Activated naive CD8-positive, alpha-beta T cell (primary cell): ENCODE measurements around the gene EVA1A.

Experiments used
- H3K27ac Mint-ChIP-seq: one replicate; pipeline ENCODE4 v1.8.0; 2021; ENCODE audit warnings: mixed read lengths
- H3K27me3 Mint-ChIP-seq: one replicate; pipeline ENCODE4 v1.8.0; 2021; ENCODE audit warnings: mixed read lengths
- H3K36me3 Mint-ChIP-seq: one replicate; pipeline ENCODE4 v1.8.0; 2021; ENCODE audit warnings: mixed read lengths
- H3K4me1 Mint-ChIP-seq: one replicate; pipeline ENCODE4 v1.8.0; 2021; ENCODE audit warnings: low read depth, mixed read lengths
- H3K4me3 Mint-ChIP-seq: one replicate; pipeline ENCODE4 v1.8.0; 2021; ENCODE audit warnings: mild to moderate bottlenecking, mixed read lengths
- H3K9me3 Mint-ChIP-seq: one replicate; pipeline ENCODE4 v1.8.0; 2021; ENCODE audit warnings: low read depth, mixed read lengths

Gene EVA1A, protein sequence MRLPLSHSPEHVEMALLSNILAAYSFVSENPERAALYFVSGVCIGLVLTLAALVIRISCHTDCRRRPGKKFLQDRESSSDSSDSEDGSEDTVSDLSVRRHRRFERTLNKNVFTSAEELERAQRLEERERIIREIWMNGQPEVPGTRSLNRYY

DNA sequence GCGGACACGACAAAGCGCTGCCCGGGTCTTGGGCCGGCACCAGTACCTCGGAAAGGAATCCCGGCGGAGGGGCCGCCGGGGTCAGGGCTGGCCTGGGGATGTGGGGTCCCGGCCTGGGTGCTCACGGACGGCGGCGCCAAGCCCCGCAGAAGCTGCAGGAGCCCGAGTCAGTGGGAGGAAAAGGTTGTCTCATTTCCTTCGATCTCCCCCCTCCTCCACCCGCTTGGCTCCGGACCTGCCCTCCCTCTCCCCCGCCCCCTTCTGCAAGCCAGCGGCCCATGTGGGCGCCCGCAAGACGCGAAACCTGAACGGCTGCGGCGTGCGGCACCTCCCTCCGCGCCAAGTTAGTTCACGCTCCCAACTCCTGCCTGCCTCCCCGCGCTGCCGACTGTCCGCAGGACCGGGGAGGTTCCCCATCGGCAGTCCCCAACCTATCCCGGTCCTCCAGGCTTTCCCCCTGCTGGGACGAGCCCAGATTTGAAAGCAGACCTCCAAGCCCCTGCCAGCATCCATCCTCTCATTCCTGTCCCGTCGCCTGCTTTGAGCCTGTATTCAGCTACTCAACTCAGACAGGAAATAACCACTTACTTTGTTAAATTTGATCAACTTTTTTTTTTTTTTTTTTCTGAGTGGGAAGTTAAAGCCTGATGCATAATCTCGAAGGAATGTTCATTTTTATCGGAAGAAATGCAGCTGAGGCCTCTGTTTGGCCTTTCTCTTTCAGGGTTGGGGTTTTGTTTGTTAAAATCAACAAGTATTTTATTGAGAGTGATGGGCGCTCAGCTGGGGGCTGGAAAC lies at the start of gene EVA1A:
TSS of gene EVA1A (minus strand) at position 172 of the 798 bp plus-strand sequence. CDS start 42,799 bp downstream, outside the sequence.
- Mint-ChIP-seq H3K4me3 (peak within 1 kb of the TSS; percentile 87), H3K27me3 (peaks cover 22% of the 10 kb centered on the region), H3K27ac (no peak within 1 kb of the TSS), H3K36me3 (no peaks in the 10 kb centered on the region), H3K9me3 (no peaks in the 10 kb centered on the region), H3K4me1 (peaks cover 19% of the 10 kb centered on the region)

DNA sequence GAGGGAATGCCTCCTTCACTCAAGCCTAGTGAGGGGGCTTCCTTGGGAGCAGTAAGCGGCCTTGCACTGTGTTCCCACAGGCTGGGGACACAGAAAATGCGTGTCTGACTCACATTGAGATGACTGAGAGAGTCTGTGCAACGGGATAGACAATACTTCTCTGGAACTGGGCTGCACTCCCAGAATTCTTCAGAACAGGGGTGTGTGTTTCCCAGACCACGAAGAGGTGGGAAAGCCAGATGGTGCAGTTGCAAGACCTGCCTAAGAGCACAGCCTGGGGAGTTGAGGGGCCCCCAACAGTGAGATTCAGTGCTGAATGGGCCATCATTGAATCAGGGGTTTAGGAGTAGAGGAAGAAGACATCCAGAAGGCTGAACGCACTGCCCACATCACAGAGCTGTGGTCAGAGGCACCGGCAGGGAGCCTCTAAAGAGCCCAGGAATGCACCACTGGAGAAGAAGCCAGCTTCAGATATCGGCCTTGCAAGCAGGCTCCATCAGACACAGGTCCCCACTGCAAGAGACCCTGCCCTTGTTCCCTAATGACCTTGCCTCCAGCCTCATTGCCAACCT lies 49.3 kb upstream of the EVA1A start:
- H3K9me3 Mint-ChIP-seq, result no peaks in the 10 kb centered on the region
- no peak overlapping the region for H3K27ac Mint-ChIP-seq
- no peak overlapping the region for H3K4me3 Mint-ChIP-seq
- H3K4me1 Mint-ChIP-seq, result peaks cover 3% of the 10 kb centered on the region
- no peaks in the 10 kb centered on the region for H3K36me3 Mint-ChIP-seq
- peaks cover 30% of the 10 kb centered on the region for H3K27me3 Mint-ChIP-seq

DNA sequence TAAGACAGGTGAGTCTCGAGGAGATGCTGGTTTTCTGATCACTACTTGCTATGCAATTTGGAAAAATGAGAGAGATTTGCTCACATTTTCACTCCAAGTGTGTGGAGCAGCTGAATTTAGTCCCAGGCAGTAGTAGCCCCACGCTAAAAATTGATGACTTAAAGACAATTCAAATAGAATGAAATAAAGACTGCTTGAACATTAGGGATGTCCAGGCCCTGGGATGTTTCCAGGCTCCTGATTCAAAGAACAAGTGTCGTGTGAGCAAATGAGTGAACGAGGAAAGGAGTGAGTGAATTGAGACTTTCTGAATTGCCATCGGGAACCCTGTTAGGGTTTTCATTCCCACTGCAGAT lies 48.6 kb upstream of the EVA1A start:
- Mint-ChIP-seq H3K36me3 (no peaks in the 10 kb centered on the region), H3K9me3 (no peaks in the 10 kb centered on the region), H3K4me3 (no peak overlapping the region), H3K27ac (no peak overlapping the region), H3K4me1 (peaks cover 3% of the 10 kb centered on the region), H3K27me3 (peaks cover 32% of the 10 kb centered on the region)

DNA sequence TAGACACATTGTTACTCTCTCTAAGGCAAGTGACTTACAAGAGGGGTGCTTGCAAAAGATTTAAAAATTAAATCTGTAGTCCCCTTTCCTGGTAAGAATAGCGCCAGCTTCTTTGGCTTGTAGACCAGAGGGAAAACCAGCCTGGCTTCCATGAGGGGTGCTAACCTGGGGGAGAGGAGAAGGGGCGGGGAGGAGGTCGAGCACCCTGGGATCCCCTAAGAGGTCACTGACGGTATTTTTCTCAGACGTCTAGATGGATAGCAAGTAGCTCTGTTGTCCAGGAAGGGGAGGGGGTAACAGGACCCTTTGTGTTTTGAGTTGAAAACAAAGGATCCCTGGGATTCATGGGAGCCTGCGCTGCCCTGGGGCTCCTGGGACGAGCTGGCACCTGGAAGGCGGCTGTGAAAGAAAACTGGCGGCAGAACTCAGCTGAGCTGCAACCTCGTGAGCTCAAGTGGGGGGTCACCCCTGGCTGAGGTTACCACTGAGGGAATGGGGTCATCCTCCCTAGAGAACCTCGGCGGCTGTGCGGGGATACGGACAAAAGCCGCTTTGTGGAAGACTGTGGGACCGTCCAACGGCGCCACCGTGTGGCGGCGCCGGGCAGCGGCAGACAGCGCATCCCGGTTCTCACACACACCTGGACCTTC lies 48.1 kb upstream of the EVA1A start:
- Mint-ChIP-seq H3K27ac (no peak overlapping the region), H3K27me3 (peaks cover 34% of the 10 kb centered on the region), H3K4me1 (peaks cover 3% of the 10 kb centered on the region), H3K4me3 (no peak overlapping the region), H3K36me3 (no peaks in the 10 kb centered on the region), H3K9me3 (no peaks in the 10 kb centered on the region)

DNA sequence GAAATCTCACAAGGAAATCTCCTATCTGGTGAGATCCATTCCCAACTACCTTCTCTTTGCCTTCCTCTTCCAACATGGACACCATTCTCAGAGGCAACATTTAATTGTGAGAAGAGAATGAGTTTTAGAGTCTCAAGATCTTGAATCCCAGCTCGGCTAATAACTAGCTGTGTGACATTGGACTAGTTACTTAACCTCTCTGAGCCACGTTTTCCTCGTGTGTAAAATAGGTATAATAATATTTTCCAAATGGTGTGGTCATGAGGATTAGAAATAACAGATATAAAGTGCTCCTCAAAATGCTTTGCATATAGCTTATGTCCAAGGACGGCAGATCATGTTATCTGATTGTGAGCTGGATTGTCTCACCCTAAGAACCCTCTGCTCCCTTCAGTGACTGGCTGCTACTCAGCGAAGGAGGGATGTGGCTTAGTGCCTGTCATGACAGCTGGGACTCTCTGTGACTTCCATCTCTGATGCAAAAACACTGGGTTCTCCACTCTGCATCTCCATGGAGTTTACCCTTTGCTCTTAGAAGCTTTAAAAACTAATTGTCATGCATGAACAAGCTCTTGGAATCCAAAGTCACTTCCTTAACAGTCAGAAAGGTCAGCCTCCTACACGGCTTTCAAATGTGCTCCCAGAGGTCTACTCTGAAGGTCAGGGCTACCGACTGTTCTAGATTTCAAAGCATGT lies 47.4 kb upstream of the EVA1A start:
- H3K36me3 Mint-ChIP-seq, result no peaks in the 10 kb centered on the region
- H3K27ac Mint-ChIP-seq, result no peak overlapping the region
- no peaks in the 10 kb centered on the region for H3K9me3 Mint-ChIP-seq
- H3K27me3 Mint-ChIP-seq, result peaks cover 38% of the 10 kb centered on the region
- H3K4me3 Mint-ChIP-seq, result no peak overlapping the region
- H3K4me1 Mint-ChIP-seq, result peaks cover 3% of the 10 kb centered on the region

DNA sequence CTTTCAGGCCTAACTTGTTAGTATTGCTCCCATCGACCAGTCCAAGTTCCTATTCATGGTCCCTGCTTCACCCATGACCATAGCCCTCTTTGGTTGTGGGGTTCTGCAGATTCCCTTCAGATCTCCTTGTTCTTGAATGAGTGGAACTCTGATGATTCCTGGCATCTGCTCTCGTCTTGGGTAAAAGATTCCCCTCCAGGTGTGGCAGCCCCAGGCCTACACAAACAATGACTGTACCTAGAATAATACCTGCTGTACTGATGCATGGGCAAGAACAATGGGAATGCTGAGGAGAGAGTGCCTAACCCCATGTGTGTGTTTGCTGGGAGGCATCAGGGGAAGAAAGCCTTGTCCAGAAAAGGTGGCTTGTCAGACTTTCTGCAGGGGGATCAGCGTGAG lies 46.7 kb upstream of the EVA1A start:
- no peak overlapping the region for H3K27ac Mint-ChIP-seq
- peaks cover 38% of the 10 kb centered on the region for H3K27me3 Mint-ChIP-seq
- no peaks in the 10 kb centered on the region for H3K36me3 Mint-ChIP-seq
- H3K9me3 Mint-ChIP-seq, result no peaks in the 10 kb centered on the region
- H3K4me1 Mint-ChIP-seq, result peaks cover 3% of the 10 kb centered on the region
- H3K4me3 Mint-ChIP-seq, result no peak overlapping the region

DNA sequence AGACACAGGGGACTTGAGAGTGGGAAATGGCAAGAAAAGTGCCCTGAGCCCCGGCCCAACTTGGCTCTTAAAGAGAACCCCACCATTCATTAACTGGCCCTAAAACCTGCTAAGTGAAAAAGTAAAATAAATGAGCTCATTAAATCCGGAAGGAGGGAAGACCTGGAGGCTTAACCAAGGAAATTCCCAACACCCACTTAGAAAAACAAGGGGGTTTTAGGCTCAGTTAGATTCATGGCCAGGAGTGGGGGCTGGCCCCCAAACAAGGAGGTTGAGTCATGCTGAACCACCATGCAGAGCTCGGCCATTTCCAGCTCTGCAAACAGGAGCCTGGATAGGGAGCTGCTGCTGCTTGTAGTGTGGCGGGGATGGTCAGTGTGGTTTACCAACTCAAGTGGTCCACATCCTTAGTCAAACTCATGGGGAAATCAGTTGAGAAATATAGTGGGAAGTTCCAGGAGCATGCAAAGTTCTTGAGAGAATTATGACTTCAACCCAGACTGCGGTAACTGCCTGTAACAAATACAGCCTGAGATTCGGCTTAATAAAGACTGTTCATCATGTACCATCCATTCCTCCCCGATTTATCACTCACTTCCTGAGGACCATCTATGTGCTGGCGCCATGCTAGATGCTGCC lies 46.1 kb upstream of the EVA1A start:
- Mint-ChIP-seq H3K27me3 (peaks cover 36% of the 10 kb centered on the region), H3K4me1 (peaks cover 3% of the 10 kb centered on the region), H3K9me3 (no peaks in the 10 kb centered on the region), H3K27ac (no peak overlapping the region), H3K4me3 (no peak overlapping the region), H3K36me3 (no peaks in the 10 kb centered on the region)

DNA sequence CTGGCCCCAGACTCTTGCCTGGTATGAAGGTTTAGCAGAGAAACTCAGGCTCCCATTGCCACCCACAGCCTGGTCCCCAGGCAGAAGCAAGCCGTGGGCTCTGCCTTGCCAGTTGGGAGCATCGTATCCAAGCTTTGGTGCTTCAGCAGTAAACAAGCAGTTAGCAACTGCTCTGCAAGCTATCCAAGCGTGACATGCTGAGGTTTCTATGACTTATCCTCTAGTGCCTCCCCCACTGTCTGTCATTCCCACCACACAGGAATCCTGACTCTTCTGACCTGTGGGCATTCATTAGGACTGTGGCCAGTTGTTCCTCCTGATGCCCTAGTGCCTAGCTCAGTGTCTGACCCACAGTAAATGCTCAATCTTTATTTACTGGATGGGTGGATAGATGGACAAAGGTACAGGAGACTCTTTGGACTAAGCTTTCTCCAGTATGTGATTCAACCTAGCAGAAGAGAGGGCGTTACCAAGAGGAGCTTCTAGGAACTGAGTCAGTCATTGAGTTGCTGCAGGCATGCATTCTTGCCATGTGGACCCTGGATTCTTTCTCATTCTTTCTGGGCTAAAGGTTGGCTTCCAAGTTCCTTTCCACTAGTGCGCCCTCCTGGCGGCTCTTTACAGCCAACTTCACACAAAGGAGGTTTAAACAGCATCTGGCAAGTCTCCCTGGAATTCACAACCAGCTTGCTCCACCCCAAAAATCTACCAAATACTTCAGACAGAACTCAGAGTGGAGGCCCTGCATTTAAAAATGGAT lies 45.2 kb upstream of the EVA1A start:
- H3K27me3 Mint-ChIP-seq, result peaks cover 33% of the 10 kb centered on the region
- H3K27ac Mint-ChIP-seq, result no peak overlapping the region
- no peaks in the 10 kb centered on the region for H3K36me3 Mint-ChIP-seq
- peaks cover 3% of the 10 kb centered on the region for H3K4me1 Mint-ChIP-seq
- H3K9me3 Mint-ChIP-seq, result no peaks in the 10 kb centered on the region
- H3K4me3 Mint-ChIP-seq, result no peak overlapping the region

DNA sequence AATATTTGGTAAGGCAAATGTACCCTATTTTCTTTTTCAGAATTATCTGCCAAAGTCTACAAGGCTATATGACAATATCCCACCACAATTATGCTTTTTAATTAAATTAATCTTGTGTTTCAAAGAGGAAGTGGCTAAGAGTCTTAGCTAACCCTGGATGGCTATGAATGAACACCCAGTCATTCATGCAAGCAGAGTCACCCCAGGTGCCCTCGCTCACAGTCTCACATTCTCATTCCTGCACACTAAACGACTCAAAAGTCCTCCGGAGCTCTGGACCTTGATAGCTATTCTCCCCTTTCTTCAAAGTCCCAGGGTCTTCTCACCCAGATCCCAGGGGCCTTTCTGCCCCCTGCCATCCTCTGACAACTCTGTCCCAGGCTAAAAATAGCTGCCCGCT lies 43.7 kb upstream of the EVA1A start:
- H3K27ac Mint-ChIP-seq, result no peak overlapping the region
- peaks cover 3% of the 10 kb centered on the region for H3K4me1 Mint-ChIP-seq
- no peak overlapping the region for H3K4me3 Mint-ChIP-seq
- no peaks in the 10 kb centered on the region for H3K36me3 Mint-ChIP-seq
- peaks cover 28% of the 10 kb centered on the region for H3K27me3 Mint-ChIP-seq
- no peaks in the 10 kb centered on the region for H3K9me3 Mint-ChIP-seq

DNA sequence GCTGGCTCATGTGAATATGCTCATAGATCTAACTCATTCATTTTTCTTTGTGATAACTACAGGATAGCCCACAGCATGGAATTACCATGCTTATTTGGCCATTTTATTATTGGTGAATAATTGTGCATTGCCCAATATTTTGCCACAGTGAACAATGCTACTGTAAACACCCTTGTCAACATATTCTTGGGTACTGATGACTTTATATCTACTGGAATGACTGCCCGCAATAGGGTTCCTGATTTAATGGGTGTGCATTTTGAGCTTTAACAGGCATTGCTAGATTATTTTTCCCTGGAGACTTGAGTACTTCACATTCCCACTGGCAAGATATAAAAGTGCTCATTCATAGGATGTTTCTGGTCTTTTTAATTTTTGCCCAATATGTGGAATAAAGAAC lies 42.7 kb upstream of the EVA1A start:
- no peak overlapping the region for H3K27ac Mint-ChIP-seq

DNA sequence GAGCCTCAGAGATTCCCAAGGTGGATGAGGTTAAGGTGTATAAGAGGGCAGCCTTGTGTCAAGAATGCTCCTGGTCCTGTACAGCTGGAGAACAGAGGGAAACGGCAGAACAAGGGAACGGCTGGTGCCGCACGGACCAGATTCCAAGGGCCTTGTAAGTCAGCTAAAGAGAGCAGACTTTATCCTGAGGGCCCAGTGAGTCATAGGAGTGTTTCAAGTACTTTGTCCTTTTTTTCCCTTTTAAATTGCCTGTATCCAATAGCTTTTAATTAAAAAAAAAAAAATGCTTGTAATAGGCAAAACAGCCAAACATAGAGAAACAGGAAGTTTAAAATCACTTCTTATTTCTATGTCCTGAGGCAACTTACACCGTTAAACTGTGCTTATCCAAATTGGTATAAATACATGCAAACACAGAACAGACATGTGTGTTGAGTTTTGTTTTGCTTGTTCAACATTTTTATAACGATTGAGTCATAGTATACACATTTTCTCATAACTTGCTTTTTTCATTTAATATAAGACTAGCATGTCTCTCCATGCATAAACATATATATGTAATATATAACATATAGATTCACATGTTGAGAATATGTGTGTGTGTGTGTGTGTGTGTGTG lies 42.1 kb upstream of the EVA1A start:
- Mint-ChIP-seq H3K27me3 (peaks cover 21% of the 10 kb centered on the region), H3K9me3 (no peaks in the 10 kb centered on the region), H3K4me1 (no peaks in the 10 kb centered on the region), H3K4me3 (no peak overlapping the region), H3K27ac (no peak overlapping the region), H3K36me3 (no peaks in the 10 kb centered on the region)

More for the DNA sequence above, 42.7 kb upstream of the EVA1A start:
- H3K4me1 Mint-ChIP-seq, result no peaks in the 10 kb centered on the region
- H3K4me3 Mint-ChIP-seq, result no peak overlapping the region
- H3K27me3 Mint-ChIP-seq, result peaks cover 23% of the 10 kb centered on the region
- no peaks in the 10 kb centered on the region for H3K36me3 Mint-ChIP-seq
- H3K9me3 Mint-ChIP-seq, result no peaks in the 10 kb centered on the region

DNA sequence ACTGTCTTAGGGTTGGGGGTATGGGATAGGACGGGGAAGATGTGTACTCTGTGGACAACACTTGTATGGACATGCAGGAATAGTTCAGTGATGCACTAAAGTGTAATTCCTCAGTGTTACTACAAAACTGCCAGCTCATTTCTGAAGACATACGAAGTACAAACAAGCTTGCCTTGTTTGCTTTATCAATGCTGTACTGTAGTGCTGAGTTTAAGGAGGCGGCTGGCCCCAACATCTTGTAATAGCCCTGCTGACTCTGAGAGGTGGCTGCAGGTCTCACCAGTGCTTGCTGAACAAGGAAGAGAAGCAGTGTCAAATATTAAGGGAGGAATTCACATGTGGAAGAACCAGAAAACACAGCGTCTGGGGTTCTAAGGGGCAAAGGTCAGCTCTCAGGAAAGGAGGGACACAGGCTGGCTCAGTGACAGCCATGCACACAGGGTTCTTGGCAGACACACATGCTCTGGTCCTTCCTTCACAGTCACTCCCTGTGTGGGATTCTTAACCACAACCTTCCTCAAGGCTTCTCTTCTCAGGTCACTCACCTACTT lies 39.8 kb upstream of the EVA1A start:
- H3K9me3 Mint-ChIP-seq, result no peaks in the 10 kb centered on the region
- peaks cover 10% of the 10 kb centered on the region for H3K27me3 Mint-ChIP-seq
- no peak overlapping the region for H3K27ac Mint-ChIP-seq
- H3K36me3 Mint-ChIP-seq, result no peaks in the 10 kb centered on the region
- H3K4me3 Mint-ChIP-seq, result no peak overlapping the region
- no peaks in the 10 kb centered on the region for H3K4me1 Mint-ChIP-seq

DNA sequence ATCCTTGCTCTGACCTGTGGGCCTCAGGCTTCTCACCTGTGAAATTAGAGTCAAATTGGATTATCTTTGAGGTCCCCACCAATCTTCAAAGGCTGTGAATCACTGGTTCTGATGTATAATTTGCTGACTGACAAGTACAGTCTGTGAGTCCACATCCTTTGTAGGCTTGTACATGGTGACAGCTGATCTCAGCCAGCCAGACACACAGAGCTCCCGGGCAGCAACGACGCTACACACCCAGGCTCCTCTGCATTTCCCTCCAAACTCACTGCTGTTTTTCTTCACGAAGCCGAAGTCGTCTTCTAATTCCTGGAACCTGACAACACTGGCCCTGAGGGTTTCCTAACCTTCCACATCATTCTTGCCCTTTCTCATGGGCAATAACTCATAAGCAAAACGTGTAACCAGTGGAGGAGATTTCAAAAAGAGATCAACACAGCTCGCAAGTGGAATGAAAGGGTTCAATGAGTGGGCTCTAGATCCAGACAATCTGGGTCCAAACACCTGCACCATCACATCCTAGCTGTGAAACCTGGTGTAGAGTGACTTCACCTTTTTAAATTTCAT lies 37.9 kb upstream of the EVA1A start:
- Mint-ChIP-seq H3K9me3 (no peaks in the 10 kb centered on the region), H3K4me1 (no peaks in the 10 kb centered on the region), H3K4me3 (no peak overlapping the region), H3K27me3 (peaks cover 4% of the 10 kb centered on the region), H3K36me3 (no peaks in the 10 kb centered on the region), H3K27ac (no peak overlapping the region)
